H1 (cell line): ENCODE results near the gene PAQR5. TPM values are rescaled to one million over a fixed set of nuclear protein-coding genes. Genes with fewer than 3 reads are reported as not detected.

Source experiments
- CTCF ChIA-PET: fragments of 300-600 bp; sonication (Branson Sonifier 250); formaldehyde crosslinking; loops from one replicate; lab custom pipeline; 2021; ENCODE audit not compliant: partially characterized antibody; lab: Charles Lee
- POLR2A ChIA-PET: fragments of 300-600 bp; sonication (Branson Sonifier 250); formaldehyde crosslinking; loops from one replicate; lab custom pipeline; 2021; ENCODE audit warnings: inconsistent platforms; ENCODE audit not compliant: partially characterized antibody; lab: Charles Lee
- DNase-seq, 2 experiments: peaks; one replicate each; pipeline versions ENCODE4 v3.0.0 to v3.0.0-alpha.2; 2010 to 2022; ENCODE audit warnings: low spot score in 2 of 2, low read depth in 1 of 2, mixed read lengths in 1 of 2
- FAIRE-seq: peaks from 2 replicates; lab custom pipeline; 2011; peaks lifted over from hg19 to GRCh38; lab: Jason Lieb, UNC
- H2AFZ ChIP-seq: 2 replicates; pipeline ENCODE4 v1.8.1; 2012; ENCODE audit warnings: low read length, inconsistent platforms
- H2AK5ac ChIP-seq: 2 replicates; pipeline ENCODE4 v1.6.1; 2013; ENCODE audit warnings: low read depth, low read length
- H2BK120ac ChIP-seq: replicated peaks from 2 replicates; pipeline ENCODE3; 2013; ENCODE audit warnings: low read depth, low read length, inconsistent platforms
- H2BK12ac ChIP-seq: 2 replicates; pipeline ENCODE4 v1.6.1; 2013; ENCODE audit warnings: low read depth, low read length
- H2BK15ac ChIP-seq: 2 replicates; pipeline ENCODE4 v1.6.1; 2013; ENCODE audit warnings: low read length
- H2BK20ac ChIP-seq: 2 replicates; pipeline ENCODE4 v1.6.1; 2013; ENCODE audit warnings: low read length
- H2BK5ac ChIP-seq: 2 replicates; pipeline ENCODE4 v1.6.1; 2013; ENCODE audit warnings: low read depth, low read length
- H3K14ac ChIP-seq: 2 replicates; pipeline ENCODE4 v1.6.1; 2013; ENCODE audit warnings: inconsistent platforms; ENCODE audit not compliant: insufficient read length
- H3K18ac ChIP-seq: 2 replicates; pipeline ENCODE4 v1.6.1; 2013; ENCODE audit warnings: low read length; ENCODE audit errors: extremely low read depth
- H3K23ac ChIP-seq: 2 replicates; pipeline ENCODE4 v1.6.1; 2013; ENCODE audit warnings: inconsistent platforms; ENCODE audit not compliant: insufficient read length
- H3K23me2 ChIP-seq: 2 replicates; pipeline ENCODE4 v1.6.1; 2013; ENCODE audit warnings: low read depth, low read length
- H3K27ac ChIP-seq: 2 replicates; pipeline ENCODE4 v1.6.1; 2011; ENCODE audit warnings: low read depth, low read length, inconsistent platforms
- H3K27me3 ChIP-seq, 4 experiments: replicated peaks in 1 of 4; 1 replicate in 1 of 4; 2 replicates in 3 of 4; pipeline versions ENCODE4 v1.6.1 to v1.8.1; 2011 to 2013; ENCODE audit warnings: low read length in 3 of 4, mild to moderate bottlenecking in 3 of 4, inconsistent platforms in 2 of 4, mixed read lengths in 2 of 4, moderate library complexity in 1 of 4; ENCODE audit not compliant: control insufficient read depth in 3 of 4, insufficient read depth in 3 of 4; ENCODE audit errors: extremely low read depth in 1 of 4
- H3K36me3 ChIP-seq, 4 experiments: 2 replicates each; pipeline versions ENCODE4 v1.6.1 to v1.8.1; 2011 to 2013; ENCODE audit warnings: mild to moderate bottlenecking in 4 of 4, low read length in 3 of 4, moderate library complexity in 2 of 4, control low read depth in 1 of 4, inconsistent platforms in 1 of 4; ENCODE audit not compliant: insufficient read depth in 4 of 4, control insufficient read depth in 2 of 4
- H3K4ac ChIP-seq: replicated peaks from 2 replicates; pipeline ENCODE3; 2013; ENCODE audit warnings: low read length, low read depth, mixed read lengths, inconsistent platforms; ENCODE audit not compliant: insufficient read length
- H3K4me1 ChIP-seq, 4 experiments: replicated peaks in 1 of 4; 1 replicate in 1 of 4; 2 replicates in 3 of 4; pipeline versions ENCODE4 v1.6.1 to v1.8.1; 2011 to 2013; ENCODE audit warnings: low read length in 3 of 4, inconsistent platforms in 2 of 4, mixed read lengths in 1 of 4; ENCODE audit not compliant: insufficient read depth in 4 of 4, control insufficient read depth in 3 of 4
- H3K4me2 ChIP-seq, 2 experiments: 2 replicates each; pipeline versions ENCODE4 v1.6.1 to v1.8.1; 2011 to 2013; ENCODE audit warnings: low read depth in 2 of 2, low read length in 2 of 2, control low read depth in 1 of 2, inconsistent platforms in 1 of 2, mild to moderate bottlenecking in 1 of 2; ENCODE audit not compliant: insufficient read depth in 1 of 2
- H3K4me3 ChIP-seq, 4 experiments: fragments of 200-600, 300-600 bp in 1 of 4; sonication (generic), shearing (Covaris generic), sonication (Bioruptor Twin) in 1 of 4; 2 replicates each; pipeline versions ENCODE4 v1.5.1 to v1.8.1; 2011 to 2016; ENCODE audit warnings: low read length in 4 of 4, low read depth in 3 of 4, control low read depth in 2 of 4, inconsistent platforms in 2 of 4, mild to moderate bottlenecking in 2 of 4, mixed read lengths in 1 of 4, moderate library complexity in 1 of 4; ENCODE audit not compliant: insufficient read depth in 2 of 4; ENCODE audit errors: extremely low read depth in 1 of 4
- H3K56ac ChIP-seq: replicated peaks from 2 replicates; pipeline ENCODE3; 2013; ENCODE audit warnings: low read depth, mild to moderate bottlenecking, mixed read lengths, low read length, inconsistent platforms; ENCODE audit not compliant: insufficient read length
- H3K79me1 ChIP-seq: 2 replicates; pipeline ENCODE4 v1.6.1; 2013; ENCODE audit warnings: low read depth, low read length, control low read depth
- H3K79me2 ChIP-seq, 2 experiments: 2 replicates each; pipeline versions ENCODE4 v1.6.1 to v1.8.1; 2012 to 2013; ENCODE audit warnings: low read length in 2 of 2, mild to moderate bottlenecking in 2 of 2, inconsistent platforms in 1 of 2; ENCODE audit not compliant: insufficient read depth in 2 of 2, control insufficient read depth in 1 of 2
- H3K9ac ChIP-seq, 4 experiments: replicated peaks in 1 of 4; 1 replicate in 1 of 4; 2 replicates in 3 of 4; pipeline versions ENCODE4 v1.6.1 to v1.8.1; 2011 to 2013; ENCODE audit warnings: low read depth in 3 of 4, low read length in 3 of 4, control low read depth in 2 of 4, mild to moderate bottlenecking in 2 of 4, moderate library complexity in 2 of 4, inconsistent platforms in 1 of 4; ENCODE audit errors: extremely low read depth in 1 of 4
- H3K9me3 ChIP-seq, 2 experiments: 2 replicates each; pipeline versions ENCODE4 v1.6.1 to v1.8.1; 2012 to 2013; ENCODE audit warnings: mild to moderate bottlenecking in 2 of 2, moderate library complexity in 2 of 2, control low read depth in 1 of 2, inconsistent platforms in 1 of 2, low read depth in 1 of 2, low read length in 1 of 2, mixed read lengths in 1 of 2; ENCODE audit not compliant: insufficient read depth in 2 of 2
- H4K20me1 ChIP-seq, 2 experiments: replicated peaks in 1 of 2; 2 replicates each; pipeline versions ENCODE3 to v1.8.1; 2011 to 2013; ENCODE audit warnings: inconsistent platforms in 2 of 2, low read length in 2 of 2, mild to moderate bottlenecking in 1 of 2; ENCODE audit not compliant: insufficient read depth in 2 of 2, control insufficient read depth in 1 of 2
- H4K5ac ChIP-seq: 2 replicates; pipeline ENCODE4 v1.6.1; 2013; ENCODE audit warnings: low read length, low read depth, mixed read lengths, inconsistent platforms; ENCODE audit not compliant: insufficient read length
- H4K8ac ChIP-seq: 2 replicates; pipeline ENCODE4 v1.8.0; 2013; ENCODE audit warnings: mild to moderate bottlenecking, moderate library complexity, low read length, inconsistent platforms; ENCODE audit not compliant: insufficient read depth; ENCODE audit errors: extremely low read depth
- H4K91ac ChIP-seq: replicated peaks from 2 replicates; pipeline ENCODE3; 2013; ENCODE audit warnings: low read length, mixed read lengths, inconsistent platforms; ENCODE audit not compliant: insufficient read length
- CBX5 ChIP-seq: fragments of 300-800, 300-1000 bp; sonication (generic); IDR thresholded peaks from 2 replicates; pipeline ENCODE4 v1.7.1; 2016; ENCODE audit warnings: antibody characterized with exemption, low read length, low read depth
- CEBPB ChIP-seq: IDR thresholded peaks from 2 replicates; pipeline ENCODE4 v1.6.1; 2012; ENCODE audit warnings: low read depth, low read length
- E2F6 ChIP-seq: IDR thresholded peaks from 2 replicates; pipeline ENCODE4 v1.6.1; 2012; ENCODE audit warnings: inconsistent platforms
- GTF2F1 ChIP-seq: IDR thresholded peaks from 2 replicates; pipeline ENCODE4 v1.6.1; 2012; ENCODE audit warnings: low read depth, low read length, improper control_type of control experiment, borderline replicate concordance
- POU5F1 ChIP-seq: IDR thresholded peaks from 2 replicates; pipeline ENCODE4 v1.6.1; 2011; ENCODE audit warnings: low read depth, mild to moderate bottlenecking, low read length, moderate library complexity
- RBBP5 ChIP-seq: IDR thresholded peaks from 2 replicates; pipeline ENCODE4 v1.7.1; 2012; ENCODE audit warnings: low read depth, mild to moderate bottlenecking, inconsistent platforms, low read length, moderate library complexity, borderline replicate concordance
- SP4 ChIP-seq: IDR thresholded peaks from 2 replicates; pipeline ENCODE4 v1.6.1; 2012; ENCODE audit warnings: low read length, inconsistent platforms
- TBP ChIP-seq: IDR thresholded peaks from 2 replicates; pipeline ENCODE4 v1.6.1; 2011; ENCODE audit warnings: low read depth, low read length, improper control_type of control experiment
- USF2 ChIP-seq: IDR thresholded peaks from 2 replicates; pipeline ENCODE4 v1.6.1; 2011; ENCODE audit warnings: low read length, improper control_type of control experiment
- YY1 ChIP-seq: IDR thresholded peaks from 2 replicates; pipeline ENCODE4 v1.6.1; 2011; ENCODE audit warnings: low read depth, mild to moderate bottlenecking, low read length
- ZNF274 ChIP-seq: IDR thresholded peaks from 2 replicates; pipeline ENCODE4 v1.7.0; 2012; ENCODE audit warnings: low read length, borderline replicate concordance; ENCODE audit errors: extremely low read depth
- WGBS, 2 experiments: shearing (Covaris generic) in 1 of 2; methylation state at CpG; one replicate each; pipeline versions ENCODE4 v1.1.6 to v1.1.7; 2013 to 2015; ENCODE audit warnings: low lambda C conversion rate in 2 of 2, mixed read lengths in 2 of 2, inconsistent platforms in 1 of 2, low coverage in 1 of 2, missing lambda C conversion rate in 1 of 2; ENCODE audit not compliant: insufficient replicate concordance in 2 of 2, insufficient coverage in 1 of 2, insufficient read length in 1 of 2; ENCODE audit errors: extremely low coverage in 1 of 2, missing lambda C conversion rate in 1 of 2; 5-methylcytosine and 5-hydroxymethylcytosine counted together
- polyA plus RNA-seq, 7 experiments: library from polyadenylated mRNA; depleted of rRNA in 3 of 7; stranded (reverse) in 5 of 7; unstranded in 2 of 7; fragments of >200 nt in 5 of 7; fragments of 200-250 nt in 2 of 7; gene quantifications; 1 replicate in 5 of 7; 2 replicates in 1 of 7; 4 replicates in 1 of 7; pipeline versions ENCODE4 v1.2.1 to v1.2.3, GENCODE V29; 2011 to 2013; ENCODE audit warnings: missing spikeins in 2 of 7, mixed read lengths in 2 of 7
- total RNA-seq: library from RNA; stranded (reverse); fragmentation: NEBNext Ultra II Directional; extraction: Animal tissue kit (Norgen Biotek cat#: 25700); gene quantifications from 2 replicates; pipeline ENCODE4 v1.2.1, GENCODE V29; 2021
- TF ChIP-seq, protein P1 (sequence below): IDR thresholded peaks from 2 replicates; pipeline ENCODE4 v1.6.1; 2012; ENCODE audit warnings: inconsistent platforms

The PAQR5 gene
- total and polyA plus RNA-seq, 2 of the 8 experiments (the other 6 are each of a cell fraction or from before 2014, with no cell fraction given) = 8.7 to 18.1 TPM

DNA sequence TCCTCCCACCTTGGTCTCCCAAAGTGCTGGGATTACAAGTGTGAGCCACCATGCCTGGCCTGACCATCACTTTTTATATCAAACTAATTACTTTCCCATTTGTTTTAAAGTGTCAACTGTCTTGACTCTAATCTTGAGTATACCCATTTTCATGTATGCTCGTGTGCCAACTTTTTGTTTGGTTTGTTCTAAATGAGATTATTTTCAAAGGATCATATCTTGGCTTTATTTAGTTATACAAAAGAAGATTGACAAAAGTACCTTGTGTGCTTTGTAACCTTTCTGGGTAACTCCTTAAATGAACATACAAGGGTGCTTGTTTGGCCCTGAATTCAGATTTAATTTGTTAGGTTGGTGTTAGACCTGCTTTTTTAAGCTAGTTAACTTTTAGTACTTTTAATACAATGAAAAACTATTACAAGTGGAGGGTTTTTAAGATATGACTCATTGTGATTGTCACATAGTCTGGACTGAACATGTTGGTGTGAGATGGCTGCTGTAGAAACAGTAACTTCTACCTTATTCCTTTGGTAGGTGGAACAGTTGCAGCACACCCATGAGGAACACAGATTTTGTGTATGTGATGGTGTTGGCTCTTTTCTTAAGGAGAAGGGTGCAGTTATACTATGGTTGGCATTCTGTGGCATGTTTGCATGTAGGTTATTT, 126.2 kb downstream of the PAQR5 start:
- H2AFZ ChIP-seq = no peak overlapping the region
- H4K91ac ChIP-seq = no peak overlapping the region
- peaks cover 23 to 93% (median 72%) of the 10 kb centered on the region in 4 experiments for H3K36me3 ChIP-seq
- 100% methylated on average over 1 of the region's 1 CpG; no CpG with 5 or more reads in 1 of the 2 experiments for WGBS, 2 experiments
- H2BK15ac ChIP-seq = no peak overlapping the region
- no peaks in the 10 kb centered on the region for H3K79me1 ChIP-seq
- H2BK120ac ChIP-seq = no peak overlapping the region
- no peaks in the 10 kb centered on the region for H3K4me1 ChIP-seq
- no peak overlapping the region for H2AK5ac ChIP-seq
- H2BK20ac ChIP-seq = no peak overlapping the region
- H2BK12ac ChIP-seq = no peak overlapping the region
- H2BK5ac ChIP-seq = no peak overlapping the region
- H3K4me3 ChIP-seq = no peak overlapping the region
- no peak overlapping the region for H4K5ac ChIP-seq
- DNase-seq = no peak
- H3K23ac ChIP-seq = no peak overlapping the region
- no peaks in the 10 kb centered on the region for H3K27me3 ChIP-seq
- H3K9me3 ChIP-seq = no peaks in the 10 kb centered on the region
- FAIRE-seq = no peak
- no peak overlapping the region for H3K4me2 ChIP-seq
- H4K8ac ChIP-seq = no peak overlapping the region
- no peaks in the 10 kb centered on the region; a peak in 1 of 4 replicates for H3K79me2 ChIP-seq
- H3K56ac ChIP-seq = no peak overlapping the region
- POLR2A ChIA-PET = interaction anchor here (0.9 to 3.7 kb wide), 3 partner anchors 12 to 33 kb away, joined by 3 to 19 read pairs (median 4); partner anchors contain the start of gene RPLP1
- H4K20me1 ChIP-seq = no peaks in the 10 kb centered on the region
- CTCF ChIA-PET = interaction anchor here (0.6 to 0.9 kb wide), 2 partner anchors 11 to 277 kb away, joined by 3 read pairs; partner anchors contain the start of gene KIF23
- no peak overlapping the region for H3K27ac ChIP-seq
- no peak overlapping the region for H3K14ac ChIP-seq
- no peak overlapping the region for H3K18ac ChIP-seq
- no peak overlapping the region for H3K9ac ChIP-seq
- H3K23me2 ChIP-seq = no peaks in the 10 kb centered on the region
- no peak overlapping the region for H3K4ac ChIP-seq
- no peak for TF ChIP-seq TBP
- TF ChIP-seq CEBPB = no peak
- TF ChIP-seq YY1 = no peak
- TF ChIP-seq, protein P1, sequence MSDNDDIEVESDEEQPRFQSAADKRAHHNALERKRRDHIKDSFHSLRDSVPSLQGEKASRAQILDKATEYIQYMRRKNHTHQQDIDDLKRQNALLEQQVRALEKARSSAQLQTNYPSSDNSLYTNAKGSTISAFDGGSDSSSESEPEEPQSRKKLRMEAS = no peak
- no peak for TF ChIP-seq USF2
- no peak for TF ChIP-seq POU5F1
- no peak for TF ChIP-seq ZNF274
- no peak for TF ChIP-seq SP4
- no peak for TF ChIP-seq CBX5
- TF ChIP-seq GTF2F1 = no peak
- TF ChIP-seq RBBP5 = no peak
- no peak for TF ChIP-seq E2F6
